Measurements from ENCODE around the gene DSG2. TPM values are rescaled to one million over a fixed set of nuclear protein-coding genes. Genes with fewer than 3 reads are reported as not detected.

Gene DSG2
- polyA plus RNA-seq, 3 donors, result not detected

GRCh38 chr18:31533236-31533635, 35.3 kb downstream of the DSG2 start:
- intact Hi-C loops (cut with micrococcal nuclease), result no loop called here
- Histone ChIP-seq H2AFZ (ENCODE audit: insufficient read depth, low read depth, low read length, poor library complexity, severe bottlenecking) (no peak overlapping the region), H3K4me3 (replicated peaks in 1 of 3; ENCODE audit: low read depth in 2 of 3, low read length in 3 of 3) (no peak overlapping the region), H3K9ac (ENCODE audit: insufficient read depth, low read length, poor library complexity, severe bottlenecking) (no peak overlapping the region), H3K79me2 (ENCODE audit: insufficient read depth, low read length) (no peaks in the 10 kb centered on the region), H3K4me2 (replicated peaks; ENCODE audit: extremely low read depth, low read length, poor library complexity, severe bottlenecking) (no peak overlapping the region), H3K9me3 (replicated peaks in 1 of 2; ENCODE audit: control insufficient read depth in 1 of 2, insufficient read depth in 1 of 2, low read length in 2 of 2) (no peaks in the 10 kb centered on the region), H4K20me1 (ENCODE audit: insufficient read depth, low read length) (no peaks in the 10 kb centered on the region), H3K36me3 (replicated peaks in 1 of 2; ENCODE audit: control insufficient read depth in 1 of 2, insufficient read depth in 2 of 2, low read length in 2 of 2) (no peaks in the 10 kb centered on the region), H3K27ac (ENCODE audit: low read depth in 1 of 2, low read length in 2 of 2) (no peak overlapping the region), H3K4me1 (ENCODE audit: control insufficient read depth in 1 of 2, insufficient read depth in 2 of 2, low read length in 2 of 2) (no peaks in the 10 kb centered on the region), H3K27me3 (ENCODE audit: control insufficient read depth in 2 of 2, insufficient read depth in 2 of 2, low read length in 2 of 2) (no peaks in the 10 kb centered on the region)
- no peak overlapping the region for H3K4me3 Mint-ChIP-seq
- peaks cover 0 to 3% (median 2%) of the 10 kb centered on the region in 3 donors for H3K27me3 Mint-ChIP-seq (ENCODE audit: low read depth in 3 of 3)
- no CpG with 5 or more reads among the region's 1 CpG for WGBS (ENCODE audit: insufficient coverage)
- H3K36me3 Mint-ChIP-seq, result no peaks in the 10 kb centered on the region
- H3K9me3 Mint-ChIP-seq, result no peaks in the 10 kb centered on the region
- no peak for DNase-seq
- no peak overlapping the region for H3K27ac Mint-ChIP-seq
- no peak for TF ChIP-seq CTCF (IDR thresholded peaks at IDR 0.05)
- H3K4me1 Mint-ChIP-seq, result no peaks in the 10 kb centered on the region

GRCh38 chr18:31538837-31539236, 40.9 kb downstream of the DSG2 start:
- Histone ChIP-seq H3K9ac (ENCODE audit: insufficient read depth, low read length, poor library complexity, severe bottlenecking) (no peak overlapping the region), H3K4me2 (replicated peaks; ENCODE audit: extremely low read depth, low read length, poor library complexity, severe bottlenecking) (no peak overlapping the region), H2AFZ (ENCODE audit: insufficient read depth, low read depth, low read length, poor library complexity, severe bottlenecking) (no peak overlapping the region), H3K4me3 (replicated peaks in 1 of 3; ENCODE audit: low read depth in 2 of 3, low read length in 3 of 3) (no peak overlapping the region), H4K20me1 (ENCODE audit: insufficient read depth, low read length) (no peaks in the 10 kb centered on the region), H3K27ac (ENCODE audit: low read depth in 1 of 2, low read length in 2 of 2) (no peak overlapping the region), H3K36me3 (replicated peaks in 1 of 2; ENCODE audit: control insufficient read depth in 1 of 2, insufficient read depth in 2 of 2, low read length in 2 of 2) (no peaks in the 10 kb centered on the region), H3K4me1 (ENCODE audit: control insufficient read depth in 1 of 2, insufficient read depth in 2 of 2, low read length in 2 of 2) (peaks cover 7 to 9% of the 10 kb centered on the region in 2 donors), H3K79me2 (ENCODE audit: insufficient read depth, low read length) (no peaks in the 10 kb centered on the region), H3K9me3 (replicated peaks in 1 of 2; ENCODE audit: control insufficient read depth in 1 of 2, insufficient read depth in 1 of 2, low read length in 2 of 2) (no peaks in the 10 kb centered on the region), H3K27me3 (ENCODE audit: control insufficient read depth in 2 of 2, insufficient read depth in 2 of 2, low read length in 2 of 2) (no peaks in the 10 kb centered on the region)
- DNase-seq, result no peak
- TF ChIP-seq CTCF (IDR thresholded peaks at IDR 0.05), result no peak
- intact Hi-C loops (cut with micrococcal nuclease), result no loop called here
- Mint-ChIP-seq H3K27me3 (ENCODE audit: low read depth in 3 of 3) (peaks cover 0 to 3% (median 0%) of the 10 kb centered on the region in 3 donors), H3K4me1 (peaks cover 8% of the 10 kb centered on the region), H3K9me3 (peaks cover 0 to 5% (median 0%) of the 10 kb centered on the region in 7 donors), H3K27ac (peak overlapping the region in 1 of 7 donors; percentile 35), H3K4me3 (no peak overlapping the region), H3K36me3 (no peaks in the 10 kb centered on the region)
- WGBS (ENCODE audit: insufficient coverage), result 100% methylated on average over 2 of the region's 3 CpGs

Data from CD14-positive monocyte (primary cell).